ENCODE results near the gene KHSRP.

DNA sequence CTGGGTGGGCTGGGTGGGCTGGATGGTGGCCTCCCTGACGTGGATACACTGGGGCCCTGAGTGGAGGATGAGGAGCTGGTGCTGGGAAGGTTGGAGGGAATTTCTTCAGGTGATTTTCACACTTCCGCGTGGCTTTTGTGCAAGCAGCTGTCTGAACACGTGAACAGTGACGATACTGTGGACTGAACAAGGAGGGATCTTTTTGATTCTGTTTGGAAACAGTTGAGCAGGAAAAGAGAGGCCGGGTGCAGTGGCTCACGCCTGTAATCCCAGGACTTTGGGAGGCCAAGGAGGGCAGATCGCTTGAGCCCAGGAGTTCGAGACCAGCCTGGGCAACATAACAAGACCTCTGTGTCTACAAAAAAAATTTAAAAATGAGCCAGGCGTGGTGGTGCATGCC lies 22.6 kb downstream of the KHSRP start:
- TF ChIP-seq CTCF (conservative IDR thresholded peaks at IDR 0.05; ENCODE audit: low read length) (no peak), EZH2phosphoT487 (IDR thresholded peaks at IDR 0.05; ENCODE audit: borderline replicate concordance) (no peak)
